Left cardiac atrium (tissue), 4 donors: Measurements from ENCODE around the gene LARGE1. TPM values are rescaled to one million over a fixed set of nuclear protein-coding genes. Genes with fewer than 3 reads are reported as not detected.

Experiments
- ATAC-seq, 2 donors: fragments of 200-7000 bp; cut with Tn5 transposase; one replicate each; pipeline ENCODE4 v1.9.1; 2020; ENCODE audit warnings: mild to moderate bottlenecking in 2 of 2, moderate library complexity in 2 of 2
- DNase-seq: peaks from one replicate; pipeline ENCODE4 v3.0.0-alpha.2; 2020
- intact Hi-C, 2 donors: fragments of 100-400 bp; cut with DNase I; formaldehyde crosslinking; loops; one replicate each; pipeline versions ENCODE4 v1.14.1 to v1.15.1; 2022 to 2023
- total RNA-seq, 2 donors: library from RNA; stranded (reverse); fragmentation: NEBNext Ultra II Directional; extraction: Animal tissue kit (Norgen Biotek cat#: 25700); gene quantifications; one replicate each; pipeline ENCODE4 v1.2.1, GENCODE V29; 2021
- donor health status: DM: no; HTN: yes; CAD: no.
- donor health status: DM: no; HTN: yes; CAD: no; lungs with severe emphysema.
- donor health status: DM: yes; HTN: yes; CAD: no.
- donor health status: Dilated cardiomyopathy.

The LARGE1 gene
- total RNA-seq, 2 donors from 2014 or later: 66.5 to 103 TPM

- no peak for ATAC-seq
- intact Hi-C loops: no loop called here
- no peak for DNase-seq
Observed at GRCh38 chr22:33894036-33894435, 26.2 kb downstream of the LARGE1 start.

DNA sequence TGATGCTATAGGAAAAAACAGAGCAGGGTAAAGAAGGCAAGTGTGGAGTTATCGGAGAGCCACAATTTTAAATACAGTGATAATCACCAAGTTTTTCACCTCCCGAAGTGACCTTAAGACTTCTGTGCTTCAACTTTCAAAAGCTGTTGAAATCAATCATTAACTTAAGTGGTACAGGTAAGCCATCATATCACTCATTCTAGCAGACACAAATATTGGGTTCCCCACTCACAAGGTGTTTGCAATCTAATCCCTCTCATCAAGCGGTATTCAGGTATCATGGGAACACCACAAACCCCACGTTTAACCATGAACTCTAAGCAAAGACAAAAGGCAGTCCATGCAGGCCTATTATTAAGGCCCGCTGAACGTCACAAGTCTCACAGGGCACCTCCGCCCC lies 26.8 kb downstream of the LARGE1 start:
- intact Hi-C loops: no loop called here
- ATAC-seq: no peak
- no peak for DNase-seq

DNA sequence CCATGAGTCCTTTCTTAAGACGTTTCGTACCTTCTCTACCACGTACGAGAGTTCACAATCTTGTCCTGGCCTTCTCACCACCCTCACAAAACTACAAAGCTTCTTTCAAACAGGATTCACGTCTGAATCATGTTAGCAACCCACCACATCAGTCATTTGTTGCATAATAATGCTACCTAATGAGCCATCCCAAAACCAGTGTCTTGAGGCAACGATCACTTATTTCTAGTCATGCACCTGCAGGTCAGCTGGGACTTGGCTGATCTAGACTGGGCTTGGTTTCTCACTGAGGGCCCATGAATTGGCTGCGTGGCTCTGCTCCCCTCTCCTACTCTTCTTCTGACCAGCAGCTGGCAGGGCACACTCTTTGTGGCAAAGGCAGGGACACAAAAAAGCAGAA lies 28.3 kb downstream of the LARGE1 start:
- ATAC-seq: no peak
- intact Hi-C loops: no loop called here
- no peak for DNase-seq

GRCh38 chr22:33891455-33891854 lies 28.8 kb downstream of the LARGE1 start:
- intact Hi-C loops: no loop called here
- no peak for DNase-seq
- ATAC-seq: no peak

DNA sequence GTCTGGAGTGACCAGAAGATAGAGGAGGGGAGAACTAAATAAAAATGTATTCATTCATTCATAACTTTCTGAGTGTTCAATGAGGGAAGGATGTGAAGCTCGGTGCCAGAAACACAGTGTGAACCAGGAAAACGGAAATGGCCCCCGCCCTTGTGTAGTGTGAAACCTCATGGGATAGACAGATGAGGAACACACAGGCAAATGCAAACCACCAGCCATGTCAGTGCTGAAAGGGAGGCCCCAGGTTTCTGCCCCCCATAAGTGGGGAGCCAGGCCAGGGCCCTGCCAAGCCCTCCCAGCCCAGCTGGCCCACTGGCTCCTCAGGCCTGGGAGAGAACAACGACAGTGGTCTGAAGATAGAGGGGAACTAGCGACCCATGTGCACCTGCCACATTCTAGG lies 30.5 kb downstream of the LARGE1 start:
- no peak for ATAC-seq
- intact Hi-C loops: no loop called here
- DNase-seq: peak; percentile 38

DNA sequence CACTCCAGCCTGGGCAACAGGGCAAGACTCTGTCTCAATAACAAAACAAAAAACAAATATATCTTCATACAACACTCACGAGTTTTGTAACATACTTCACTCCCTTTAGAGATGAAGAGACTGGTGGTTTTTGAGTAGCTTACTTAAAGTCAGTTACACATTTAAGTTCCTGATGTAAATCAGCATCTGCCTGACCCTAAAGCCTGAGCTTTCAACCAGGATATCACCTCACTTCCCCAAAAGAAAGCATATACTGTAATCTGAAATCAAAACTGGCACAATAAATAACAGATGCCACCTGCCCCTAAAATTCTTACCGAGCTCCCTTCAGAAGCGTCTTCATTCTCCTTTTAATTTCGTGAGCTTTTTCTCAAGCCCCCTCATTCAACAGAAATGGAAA lies 31.5 kb downstream of the LARGE1 start:
- ATAC-seq (no peak), DNase-seq (no peak)
- intact Hi-C loops: no loop called here

- ATAC-seq (no peak), DNase-seq (no peak)
- intact Hi-C loops: no loop called here
Observed at GRCh38 chr22:33887173-33887572, 33.1 kb downstream of the LARGE1 start.

DNA sequence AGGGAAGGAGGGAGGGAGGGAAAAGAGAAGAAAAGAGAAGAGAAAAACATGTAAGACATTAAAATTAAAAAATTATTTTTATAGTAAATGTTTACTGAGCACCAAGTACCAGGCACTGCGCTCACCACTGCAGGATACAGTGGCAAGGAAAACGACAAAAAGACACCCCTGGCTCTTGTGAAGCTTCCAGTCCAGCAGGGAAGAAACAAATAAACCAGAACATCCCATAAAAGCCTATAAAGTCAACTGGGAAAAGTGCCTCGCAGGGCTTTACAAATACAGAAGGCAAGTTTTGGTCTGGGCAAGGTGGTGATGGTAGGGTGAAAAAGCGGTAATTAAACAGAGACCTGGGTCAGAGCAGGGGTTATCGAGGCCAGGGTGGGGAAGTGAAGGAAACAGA lies 33.6 kb downstream of the LARGE1 start:
- ATAC-seq: no peak
- DNase-seq: no peak
- intact Hi-C loops: no loop called here

DNA sequence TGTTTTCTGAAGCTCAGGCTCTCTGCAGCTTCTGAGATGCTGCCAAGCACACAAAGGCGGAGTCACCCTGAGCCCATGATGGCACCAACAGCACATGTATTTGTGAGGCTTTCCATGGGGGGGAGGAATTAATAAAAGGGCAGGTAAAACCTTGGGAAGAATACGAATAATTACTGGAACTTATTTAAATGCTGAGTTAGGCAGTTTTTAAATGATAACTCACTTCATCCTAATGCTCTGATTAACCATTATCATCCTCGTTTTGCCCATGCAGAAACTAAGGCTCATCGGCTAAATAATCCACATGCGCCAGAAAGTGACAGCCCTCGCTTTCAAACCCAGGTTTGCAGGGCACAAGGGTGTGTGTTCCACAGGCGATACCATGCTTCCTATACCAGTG lies 35.4 kb downstream of the LARGE1 start:
- DNase-seq: no peak
- intact Hi-C loops: no loop called here
- ATAC-seq: peak in 1 of 2 donors; percentile 22

DNA sequence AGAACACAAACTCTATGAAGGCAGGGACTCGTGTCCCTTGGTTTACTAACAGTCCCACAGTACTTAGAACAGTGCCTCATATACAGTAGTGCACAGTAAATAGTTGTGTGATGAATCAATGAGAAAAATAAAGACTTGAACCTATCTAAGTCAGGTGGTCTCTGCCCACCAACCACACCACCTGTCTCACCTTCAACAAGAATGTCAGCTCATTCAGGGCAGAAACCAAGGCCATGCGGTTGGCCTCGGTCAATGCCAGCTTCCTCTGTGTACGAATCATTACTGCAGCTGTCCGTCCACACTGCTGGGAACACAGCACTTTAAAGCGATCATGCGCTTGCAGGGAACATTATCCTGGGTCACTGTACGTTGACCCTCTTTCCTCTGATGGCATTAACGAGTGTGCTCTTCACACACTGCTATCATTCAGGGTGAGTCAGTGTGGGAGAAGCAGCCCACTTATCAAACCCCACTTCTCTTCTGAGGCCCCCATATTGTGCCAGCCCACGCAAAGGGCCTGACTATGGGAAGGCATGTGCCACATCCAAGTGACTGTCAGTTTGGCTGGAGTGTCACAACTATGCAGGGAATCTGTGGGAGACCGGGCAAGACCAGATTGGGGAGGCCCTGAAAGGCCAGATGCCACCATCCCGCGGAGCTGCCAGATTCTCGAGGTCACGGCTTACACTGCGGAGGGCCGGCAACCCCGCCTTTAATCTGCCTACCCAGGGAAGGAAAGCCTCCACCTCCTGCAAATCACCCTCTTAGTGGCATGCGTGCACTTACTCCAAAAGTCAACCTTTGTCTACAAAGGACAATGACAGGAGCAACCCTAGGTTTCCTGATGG lies 36.1 kb downstream of the LARGE1 start:
- peak; percentile 46 to 63 for ATAC-seq
- intact Hi-C loops: no loop called here

GRCh38 chr22:33883561-33883960 lies 36.7 kb downstream of the LARGE1 start:
- DNase-seq (no peak), ATAC-seq (peak in 1 of 2 donors; percentile 76)
- intact Hi-C loops: no loop called here

More for the DNA sequence above, 36.1 kb downstream of the LARGE1 start:
- DNase-seq: peak; percentile 43

- ATAC-seq: no peak
- DNase-seq: no peak
- intact Hi-C loops: no loop called here
Observed at GRCh38 chr22:33882991-33883390, 37.3 kb downstream of the LARGE1 start.

DNA sequence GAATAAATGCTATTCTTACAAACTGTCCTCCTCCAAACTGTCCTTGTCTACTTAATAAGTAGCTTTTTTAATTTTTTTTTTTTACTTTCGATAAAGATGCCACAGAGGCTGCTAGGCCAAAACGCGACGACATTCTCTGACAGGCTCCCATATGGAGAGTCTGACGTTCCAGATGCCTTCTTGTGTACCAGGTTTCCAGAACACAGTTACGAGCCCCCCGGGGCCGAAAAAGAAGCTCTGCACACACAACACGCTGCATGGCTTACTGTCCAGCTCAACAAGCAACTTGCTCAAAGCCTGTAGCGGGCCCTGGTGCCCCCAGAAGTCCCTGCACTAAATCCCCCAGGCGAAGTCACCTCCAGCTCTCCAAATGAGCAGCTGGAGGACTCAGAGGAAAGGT lies 39.3 kb downstream of the LARGE1 start:
- intact Hi-C loops: no loop called here
- DNase-seq: no peak
- no peak for ATAC-seq

DNA sequence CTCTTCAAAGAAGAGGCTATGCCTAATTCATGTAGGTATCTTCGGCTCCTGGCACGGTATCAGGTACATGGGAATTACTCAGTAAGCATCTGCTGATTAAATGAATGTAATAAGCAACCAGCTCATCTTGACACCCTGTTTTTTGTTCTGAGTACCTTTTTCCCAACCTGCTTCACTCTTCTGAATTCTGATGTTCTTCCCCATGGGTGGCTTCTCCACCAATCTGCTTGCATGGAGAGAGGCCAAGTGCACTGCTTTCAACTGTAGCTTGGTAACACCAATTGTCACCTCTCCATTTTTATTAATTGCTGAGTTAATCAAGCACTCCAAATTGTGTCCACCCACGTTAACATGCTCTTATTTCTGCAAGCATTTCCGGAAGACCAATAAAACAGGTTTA lies 40.5 kb downstream of the LARGE1 start:
- no peak for ATAC-seq
- intact Hi-C loops: no loop called here
- no peak for DNase-seq

DNA sequence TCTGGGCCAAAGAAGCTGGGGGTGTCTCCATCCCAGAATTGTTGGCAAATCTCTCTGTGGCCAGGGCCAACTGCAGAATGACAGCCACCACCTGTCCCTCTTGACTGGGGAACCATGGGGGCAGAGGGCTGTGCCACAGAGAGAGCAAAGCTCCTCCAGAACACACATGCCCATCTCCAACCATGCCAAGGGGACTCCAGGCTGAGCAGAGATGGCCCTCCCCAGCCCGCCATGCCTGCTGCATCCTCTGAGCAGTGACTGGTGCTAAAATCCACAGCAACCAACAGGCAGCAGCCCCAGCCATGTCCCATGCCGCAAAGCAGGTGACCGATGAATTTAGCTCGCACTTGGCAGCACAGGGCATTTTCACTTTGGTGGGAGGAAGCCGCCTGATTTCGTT lies 45.0 kb downstream of the LARGE1 start:
- intact Hi-C loops: no loop called here
- DNase-seq (no peak), ATAC-seq (peak in 1 of 2 donors; percentile 6)

- DNase-seq: no peak
- intact Hi-C loops: no loop called here
- no peak for ATAC-seq
Observed at GRCh38 chr22:33874206-33874605, 46.1 kb downstream of the LARGE1 start.

DNA sequence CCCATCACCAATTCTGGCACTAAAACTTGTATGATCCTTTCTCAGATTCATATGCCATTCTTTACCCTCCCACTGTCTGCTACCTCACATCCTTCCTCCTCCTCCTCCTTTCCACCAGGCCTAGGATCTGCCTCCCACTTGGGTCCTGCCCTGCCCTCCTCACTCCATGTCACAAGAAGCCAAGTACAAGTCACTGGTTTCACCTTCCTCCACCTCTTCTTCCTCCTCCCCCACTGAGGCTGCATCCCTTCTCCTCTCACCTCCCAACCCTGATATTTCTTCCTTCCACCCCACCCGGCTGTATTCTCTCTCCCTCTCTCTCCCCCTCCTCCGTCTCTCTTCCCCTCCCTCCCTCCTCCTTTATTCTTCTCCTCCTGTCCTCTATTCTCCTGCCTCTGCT lies 46.6 kb downstream of the LARGE1 start:
- intact Hi-C loops: no loop called here
- ATAC-seq: peak in 1 of 2 donors; percentile 16
- no peak for DNase-seq

- intact Hi-C loops: no loop called here
- ATAC-seq: peak; percentile 82 to 87
- DNase-seq: peak; percentile 62
Observed at GRCh38 chr22:33873186-33873585, 47.1 kb downstream of the LARGE1 start.

DNA sequence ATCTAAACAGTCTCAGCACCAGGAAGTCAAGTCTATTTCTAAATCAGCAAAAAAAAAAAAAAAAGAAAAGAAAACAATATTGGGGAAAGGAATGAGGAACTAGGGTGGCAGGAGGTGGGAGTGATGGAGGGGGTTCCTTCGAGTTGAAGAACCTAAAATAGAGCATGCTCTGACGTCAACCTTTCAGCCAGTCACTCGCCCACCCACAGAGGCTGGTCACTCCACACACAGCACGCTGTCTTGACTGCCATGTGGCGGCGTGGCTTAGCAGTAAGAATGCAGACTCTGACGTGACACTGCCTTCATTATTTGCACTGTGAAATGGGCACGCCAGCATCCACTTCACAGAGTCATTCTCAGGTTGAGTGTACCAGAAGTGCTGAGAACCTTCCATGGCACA lies 48.3 kb downstream of the LARGE1 start:
- ATAC-seq (no peak), DNase-seq (no peak)
- intact Hi-C loops: no loop called here

DNA sequence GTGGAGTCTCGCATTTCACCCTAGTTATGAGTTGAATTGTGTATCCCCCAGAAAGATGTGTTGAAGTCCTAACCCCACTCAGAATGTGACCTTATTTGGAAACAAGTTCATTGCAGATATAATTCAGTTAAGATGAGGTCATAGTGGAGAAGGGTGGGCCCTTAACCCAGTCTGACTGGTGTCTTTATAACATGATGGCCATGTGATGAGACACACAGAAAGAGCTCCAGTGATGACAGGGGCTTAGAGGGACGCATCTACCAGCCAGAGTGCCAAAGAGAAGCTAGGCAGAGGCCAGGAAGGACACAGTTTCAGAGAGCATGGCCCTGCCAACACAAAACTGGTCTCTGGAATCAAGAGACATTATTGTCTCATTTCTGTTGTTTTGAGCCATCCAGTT lies 50.3 kb downstream of the LARGE1 start:
- ATAC-seq: peak; percentile 42 to 60
- no peak for DNase-seq
- intact Hi-C loops: no loop called here

- DNase-seq (no peak), ATAC-seq (no peak)
- intact Hi-C loops: no loop called here
Observed at GRCh38 chr22:33867971-33868370, 52.3 kb downstream of the LARGE1 start.
